ENCODE data around the gene OR52A5.

DNA sequence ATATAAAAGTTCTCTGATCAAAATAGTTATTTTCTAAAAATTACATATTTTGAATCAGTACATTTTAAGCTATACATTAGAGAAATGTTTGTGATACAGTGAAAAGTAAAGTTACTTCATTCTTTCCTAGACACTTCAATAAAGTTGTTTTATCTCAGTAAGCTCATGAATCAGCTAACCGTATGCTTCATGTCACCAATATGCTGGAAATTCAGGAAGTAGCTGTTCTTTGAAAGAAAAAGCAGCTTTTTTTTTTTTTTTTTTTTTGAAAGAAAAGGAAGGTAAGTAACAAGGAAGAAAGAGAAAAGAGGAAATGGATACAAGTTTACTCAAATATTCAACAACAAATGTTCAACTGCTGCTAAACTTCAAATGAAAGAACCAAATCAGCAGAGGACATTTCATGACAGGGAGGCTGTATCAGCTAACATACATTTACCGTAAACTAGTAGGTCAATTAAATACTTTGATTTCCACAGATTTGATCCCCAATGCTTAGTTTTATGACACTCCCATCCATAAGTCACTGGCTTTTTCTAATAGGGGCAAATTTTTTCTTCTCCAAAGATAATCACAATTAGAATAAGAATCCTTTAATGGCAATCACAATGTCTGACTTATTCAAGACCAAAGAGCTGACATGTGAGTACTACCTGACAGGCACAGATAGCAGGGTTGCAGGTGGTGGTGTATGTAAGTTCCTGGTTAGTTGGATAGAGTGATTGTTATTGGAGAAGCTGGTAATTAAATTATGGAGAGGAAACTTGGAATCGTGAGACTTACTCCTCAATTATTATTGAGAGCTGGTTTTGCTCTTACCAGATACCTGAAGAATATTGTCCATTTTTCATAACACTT lies 15.6 kb upstream of the OR52A5 start:
- TF ChIP-seq, protein P1, sequence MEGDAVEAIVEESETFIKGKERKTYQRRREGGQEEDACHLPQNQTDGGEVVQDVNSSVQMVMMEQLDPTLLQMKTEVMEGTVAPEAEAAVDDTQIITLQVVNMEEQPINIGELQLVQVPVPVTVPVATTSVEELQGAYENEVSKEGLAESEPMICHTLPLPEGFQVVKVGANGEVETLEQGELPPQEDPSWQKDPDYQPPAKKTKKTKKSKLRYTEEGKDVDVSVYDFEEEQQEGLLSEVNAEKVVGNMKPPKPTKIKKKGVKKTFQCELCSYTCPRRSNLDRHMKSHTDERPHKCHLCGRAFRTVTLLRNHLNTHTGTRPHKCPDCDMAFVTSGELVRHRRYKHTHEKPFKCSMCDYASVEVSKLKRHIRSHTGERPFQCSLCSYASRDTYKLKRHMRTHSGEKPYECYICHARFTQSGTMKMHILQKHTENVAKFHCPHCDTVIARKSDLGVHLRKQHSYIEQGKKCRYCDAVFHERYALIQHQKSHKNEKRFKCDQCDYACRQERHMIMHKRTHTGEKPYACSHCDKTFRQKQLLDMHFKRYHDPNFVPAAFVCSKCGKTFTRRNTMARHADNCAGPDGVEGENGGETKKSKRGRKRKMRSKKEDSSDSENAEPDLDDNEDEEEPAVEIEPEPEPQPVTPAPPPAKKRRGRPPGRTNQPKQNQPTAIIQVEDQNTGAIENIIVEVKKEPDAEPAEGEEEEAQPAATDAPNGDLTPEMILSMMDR (IDR thresholded peaks at IDR 0.05) = no peak
- TF ChIP-seq POLR2AphosphoS5 (IDR thresholded peaks at IDR 0.05; ENCODE audit: low read depth, low read length) (no peak), SIN3A (IDR thresholded peaks at IDR 0.05; ENCODE audit: borderline replicate concordance, insufficient read depth, low read depth, low read length) (no peak)
- TF ChIP-seq, protein P2, sequence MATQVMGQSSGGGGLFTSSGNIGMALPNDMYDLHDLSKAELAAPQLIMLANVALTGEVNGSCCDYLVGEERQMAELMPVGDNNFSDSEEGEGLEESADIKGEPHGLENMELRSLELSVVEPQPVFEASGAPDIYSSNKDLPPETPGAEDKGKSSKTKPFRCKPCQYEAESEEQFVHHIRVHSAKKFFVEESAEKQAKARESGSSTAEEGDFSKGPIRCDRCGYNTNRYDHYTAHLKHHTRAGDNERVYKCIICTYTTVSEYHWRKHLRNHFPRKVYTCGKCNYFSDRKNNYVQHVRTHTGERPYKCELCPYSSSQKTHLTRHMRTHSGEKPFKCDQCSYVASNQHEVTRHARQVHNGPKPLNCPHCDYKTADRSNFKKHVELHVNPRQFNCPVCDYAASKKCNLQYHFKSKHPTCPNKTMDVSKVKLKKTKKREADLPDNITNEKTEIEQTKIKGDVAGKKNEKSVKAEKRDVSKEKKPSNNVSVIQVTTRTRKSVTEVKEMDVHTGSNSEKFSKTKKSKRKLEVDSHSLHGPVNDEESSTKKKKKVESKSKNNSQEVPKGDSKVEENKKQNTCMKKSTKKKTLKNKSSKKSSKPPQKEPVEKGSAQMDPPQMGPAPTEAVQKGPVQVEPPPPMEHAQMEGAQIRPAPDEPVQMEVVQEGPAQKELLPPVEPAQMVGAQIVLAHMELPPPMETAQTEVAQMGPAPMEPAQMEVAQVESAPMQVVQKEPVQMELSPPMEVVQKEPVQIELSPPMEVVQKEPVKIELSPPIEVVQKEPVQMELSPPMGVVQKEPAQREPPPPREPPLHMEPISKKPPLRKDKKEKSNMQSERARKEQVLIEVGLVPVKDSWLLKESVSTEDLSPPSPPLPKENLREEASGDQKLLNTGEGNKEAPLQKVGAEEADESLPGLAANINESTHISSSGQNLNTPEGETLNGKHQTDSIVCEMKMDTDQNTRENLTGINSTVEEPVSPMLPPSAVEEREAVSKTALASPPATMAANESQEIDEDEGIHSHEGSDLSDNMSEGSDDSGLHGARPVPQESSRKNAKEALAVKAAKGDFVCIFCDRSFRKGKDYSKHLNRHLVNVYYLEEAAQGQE (IDR thresholded peaks at IDR 0.05; ENCODE audit: insufficient read depth in 1 of 2, low read depth in 2 of 2, low read length in 1 of 2) = no peak
